Prostate gland (tissue), 2 donors: ENCODE data around the gene SBSN. TPM values are rescaled to one million over a fixed set of nuclear protein-coding genes. Genes with fewer than 3 reads are reported as not detected.
A peak's percentile ranks its signal among the peaks of the same experiment; 100 is the strongest.

Source experiments
- DNase-seq: peaks from one replicate; pipeline ENCODE4 v3.0.0-alpha.2; 2019; ENCODE audit warnings: low spot score
- H3K27ac ChIP-seq, 2 donors: fragments of 200-600 bp; sonication (generic); 2 replicates each; pipeline ENCODE4 v1.5.1; 2017 to 2019
- H3K27me3 ChIP-seq: fragments of 200-600 bp; sonication (generic); replicated peaks from 2 replicates; pipeline ENCODE4 v1.5.1; 2019; ENCODE audit not compliant: insufficient read depth
- H3K36me3 ChIP-seq, 2 donors: fragments of 200-600 bp; sonication (generic); 1 replicate in 1 of 2; 2 replicates in 1 of 2; pipeline versions ENCODE4 v1.5.1 to v1.8.1; 2017 to 2019
- H3K4me1 ChIP-seq: fragments of 200-600 bp; sonication (generic); replicated peaks from 2 replicates; pipeline ENCODE4 v1.5.1; 2019
- H3K4me3 ChIP-seq, 2 donors: fragments of 200-600 bp; sonication (generic); 2 replicates each; pipeline ENCODE4 v1.5.1; 2017 to 2019
- H3K9me3 ChIP-seq: fragments of 200-600 bp; sonication (generic); 2 replicates; pipeline ENCODE4 v1.5.1; 2017
- POLR2A ChIP-seq: fragments of 450-650 bp; IDR thresholded peaks from one replicate; pipeline ENCODE4 v1.6.1; 2016; ENCODE audit warnings: antibody characterized with exemption, mild to moderate bottlenecking
- POLR2AphosphoS5 ChIP-seq: sonication (generic); formaldehyde crosslinking; IDR thresholded peaks from one replicate; pipeline ENCODE4 v1.6.1; 2017; ENCODE audit warnings: antibody characterized with exemption
- WGBS: methylation state at CpG from one replicate; pipeline ENCODE4 v1.1.5; 2018; 5-methylcytosine and 5-hydroxymethylcytosine counted together
- intact Hi-C: fragments of 100-400 bp; cut with DNase I; formaldehyde crosslinking; loops from one replicate; pipeline ENCODE4 v1.14.2; 2022
- total RNA-seq, 2 donors: library from RNA; depleted of rRNA; stranded (reverse); fragments of >200 nt; gene quantifications; one replicate each; pipeline ENCODE4 v1.1.0, GENCODE V29; 2016
- TF ChIP-seq, protein P1 (sequence below), 4 experiments: fragments of 200-600 bp in 2 of 4; fragments of 450-650 bp in 2 of 4; sonication (generic) in 2 of 4; IDR thresholded peaks; 1 replicate in 3 of 4; 2 replicates in 1 of 4; pipeline ENCODE4 v1.5.1; 2016 to 2019; ENCODE audit warnings: antibody characterized with exemption in 4 of 4, mild to moderate bottlenecking in 2 of 4, moderate library complexity in 2 of 4

The SBSN gene
- total RNA-seq, 2 donors from 2014 or later: 0.32 to 4.9 TPM

- intact Hi-C loops: no loop called here
- 30% methylated on average over 45 of the region's 53 CpGs for WGBS
Measured at GRCh38 chr19:35558400-35559280, 30.5 kb upstream of the SBSN start.

DNA sequence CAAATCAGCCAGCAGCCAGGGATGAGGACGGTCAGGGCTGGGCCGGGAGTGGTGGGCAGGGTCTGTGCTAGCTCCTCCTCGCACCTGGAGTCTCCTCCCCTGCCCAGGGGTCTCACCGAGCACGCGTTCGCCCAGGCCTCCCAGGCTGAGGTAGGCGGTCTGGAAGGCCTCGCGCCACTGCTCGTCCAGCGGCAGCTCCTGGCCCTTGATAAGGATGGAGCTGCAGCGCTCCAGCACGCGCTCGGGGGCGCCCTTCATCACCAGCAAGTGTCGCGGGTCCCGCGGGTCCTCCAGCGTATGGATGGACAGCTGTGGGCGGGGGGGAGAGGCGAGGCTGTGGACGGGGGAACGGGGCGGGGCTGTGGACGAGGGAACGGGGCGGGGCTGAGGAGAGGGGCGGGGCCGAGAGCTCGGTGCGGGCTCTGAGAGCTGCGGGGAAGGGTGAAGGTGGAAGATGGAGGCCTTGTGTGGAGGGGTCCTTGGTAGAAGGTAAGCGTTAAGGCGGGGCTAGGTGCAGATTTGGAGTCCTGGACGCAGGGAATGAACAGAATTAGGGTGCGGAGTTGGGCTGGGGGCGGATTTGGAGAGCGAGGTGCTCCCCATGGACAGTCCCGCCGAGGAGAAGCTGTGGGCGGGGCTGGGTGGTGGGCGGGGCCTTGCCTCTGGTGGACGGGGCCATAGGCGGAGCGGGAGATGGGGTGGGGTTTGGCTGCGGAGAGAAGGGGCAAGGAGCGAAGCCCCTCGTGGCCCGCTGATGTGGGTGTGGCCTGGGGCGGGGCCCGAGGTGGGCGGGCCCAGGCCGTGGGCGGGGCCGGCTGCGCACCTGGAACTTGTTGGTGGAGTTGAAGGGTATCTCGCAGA, 29.7 kb upstream of the SBSN start:
- intact Hi-C loops: no loop called here
- TF ChIP-seq POLR2AphosphoS5 (no peak), POLR2A (no peak)
- TF ChIP-seq, protein P1, sequence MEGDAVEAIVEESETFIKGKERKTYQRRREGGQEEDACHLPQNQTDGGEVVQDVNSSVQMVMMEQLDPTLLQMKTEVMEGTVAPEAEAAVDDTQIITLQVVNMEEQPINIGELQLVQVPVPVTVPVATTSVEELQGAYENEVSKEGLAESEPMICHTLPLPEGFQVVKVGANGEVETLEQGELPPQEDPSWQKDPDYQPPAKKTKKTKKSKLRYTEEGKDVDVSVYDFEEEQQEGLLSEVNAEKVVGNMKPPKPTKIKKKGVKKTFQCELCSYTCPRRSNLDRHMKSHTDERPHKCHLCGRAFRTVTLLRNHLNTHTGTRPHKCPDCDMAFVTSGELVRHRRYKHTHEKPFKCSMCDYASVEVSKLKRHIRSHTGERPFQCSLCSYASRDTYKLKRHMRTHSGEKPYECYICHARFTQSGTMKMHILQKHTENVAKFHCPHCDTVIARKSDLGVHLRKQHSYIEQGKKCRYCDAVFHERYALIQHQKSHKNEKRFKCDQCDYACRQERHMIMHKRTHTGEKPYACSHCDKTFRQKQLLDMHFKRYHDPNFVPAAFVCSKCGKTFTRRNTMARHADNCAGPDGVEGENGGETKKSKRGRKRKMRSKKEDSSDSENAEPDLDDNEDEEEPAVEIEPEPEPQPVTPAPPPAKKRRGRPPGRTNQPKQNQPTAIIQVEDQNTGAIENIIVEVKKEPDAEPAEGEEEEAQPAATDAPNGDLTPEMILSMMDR (IDR thresholded peaks at IDR 0.05): no peak
- peak; percentile 42 for DNase-seq

More at GRCh38 chr19:35558400-35559280, 30.5 kb upstream of the SBSN start:
- Histone ChIP-seq H3K27ac (no peak overlapping the region), H3K36me3 (no peaks in the 10 kb centered on the region), H3K9me3 (no peaks in the 10 kb centered on the region), H3K4me3 (peak overlapping the region in 1 of 2 donors; percentile 24), H3K4me1 (no peaks in the 10 kb centered on the region), H3K27me3 (peaks cover 6% of the 10 kb centered on the region)
- no peak for DNase-seq
- TF ChIP-seq POLR2AphosphoS5: no peak
- TF ChIP-seq, protein P1 (IDR thresholded peaks at IDR 0.05): no peak

GRCh38 chr19:35556846-35557538, 28.9 kb upstream of the SBSN start:
- intact Hi-C loops: no loop called here
- H3K4me1 ChIP-seq: no peaks in the 10 kb centered on the region
- 87% methylated on average over 16 of the region's 16 CpGs for WGBS
- DNase-seq: no peak
- H3K27me3 ChIP-seq: peaks cover 4% of the 10 kb centered on the region
- TF ChIP-seq POLR2AphosphoS5: no peak
- TF ChIP-seq POLR2A: no peak
- TF ChIP-seq, protein P1 (IDR thresholded peaks at IDR 0.05): no peak
- no peak overlapping the region for H3K27ac ChIP-seq
- no peaks in the 10 kb centered on the region for H3K9me3 ChIP-seq
- no peaks in the 10 kb centered on the region for H3K36me3 ChIP-seq
- no peak overlapping the region for H3K4me3 ChIP-seq

More for the DNA sequence above, 29.7 kb upstream of the SBSN start:
- H3K27ac ChIP-seq: no peak overlapping the region
- no peaks in the 10 kb centered on the region for H3K9me3 ChIP-seq
- no peaks in the 10 kb centered on the region for H3K4me1 ChIP-seq
- no peaks in the 10 kb centered on the region for H3K36me3 ChIP-seq
- H3K27me3 ChIP-seq: peaks cover 4% of the 10 kb centered on the region
- 4% methylated on average over 49 of the region's 60 CpGs for WGBS
- H3K4me3 ChIP-seq: peak overlapping the region in 1 of 2 donors; percentile 24

DNA sequence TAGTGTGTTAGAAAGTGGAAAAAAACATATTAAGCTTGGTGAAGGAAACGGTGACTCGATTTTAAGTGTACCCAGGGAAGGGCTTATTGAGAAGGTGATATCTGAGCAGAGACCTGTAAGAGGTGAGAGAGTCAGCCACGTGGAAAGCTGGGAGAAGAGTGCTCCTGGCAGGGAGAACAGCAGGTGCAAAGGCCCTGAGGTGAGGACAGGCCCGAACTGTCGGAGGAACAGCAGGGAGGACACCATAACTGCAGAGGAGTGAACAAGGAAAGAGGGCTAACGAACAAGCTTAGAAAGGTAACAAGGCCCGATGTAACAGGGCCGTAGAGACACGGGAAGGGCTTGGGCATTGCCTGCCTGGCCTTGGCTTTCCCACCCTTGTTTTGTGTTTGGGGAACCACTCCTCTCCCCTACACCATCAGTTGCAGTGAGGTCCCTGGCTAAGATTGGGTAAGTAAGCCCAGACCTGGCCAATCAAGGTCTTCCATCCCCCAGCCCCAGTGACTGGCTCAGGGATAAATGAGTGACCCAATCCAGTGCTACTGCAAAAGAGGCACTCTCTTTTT, 28.0 kb upstream of the SBSN start:
- 84% methylated on average over 9 of the region's 9 CpGs for WGBS
- TF ChIP-seq POLR2A: no peak
- TF ChIP-seq, protein P1 (IDR thresholded peaks at IDR 0.05): no peak
- TF ChIP-seq POLR2AphosphoS5: no peak
- intact Hi-C loops: no loop called here
- no peaks in the 10 kb centered on the region for H3K9me3 ChIP-seq
- no peaks in the 10 kb centered on the region for H3K4me1 ChIP-seq
- no peak for DNase-seq
- peaks cover 4% of the 10 kb centered on the region for H3K27me3 ChIP-seq
- no peak overlapping the region for H3K4me3 ChIP-seq
- no peak overlapping the region for H3K27ac ChIP-seq
- H3K36me3 ChIP-seq: no peaks in the 10 kb centered on the region
